ENCODE data around the gene MMP11.

Gene MMP11

DNA sequence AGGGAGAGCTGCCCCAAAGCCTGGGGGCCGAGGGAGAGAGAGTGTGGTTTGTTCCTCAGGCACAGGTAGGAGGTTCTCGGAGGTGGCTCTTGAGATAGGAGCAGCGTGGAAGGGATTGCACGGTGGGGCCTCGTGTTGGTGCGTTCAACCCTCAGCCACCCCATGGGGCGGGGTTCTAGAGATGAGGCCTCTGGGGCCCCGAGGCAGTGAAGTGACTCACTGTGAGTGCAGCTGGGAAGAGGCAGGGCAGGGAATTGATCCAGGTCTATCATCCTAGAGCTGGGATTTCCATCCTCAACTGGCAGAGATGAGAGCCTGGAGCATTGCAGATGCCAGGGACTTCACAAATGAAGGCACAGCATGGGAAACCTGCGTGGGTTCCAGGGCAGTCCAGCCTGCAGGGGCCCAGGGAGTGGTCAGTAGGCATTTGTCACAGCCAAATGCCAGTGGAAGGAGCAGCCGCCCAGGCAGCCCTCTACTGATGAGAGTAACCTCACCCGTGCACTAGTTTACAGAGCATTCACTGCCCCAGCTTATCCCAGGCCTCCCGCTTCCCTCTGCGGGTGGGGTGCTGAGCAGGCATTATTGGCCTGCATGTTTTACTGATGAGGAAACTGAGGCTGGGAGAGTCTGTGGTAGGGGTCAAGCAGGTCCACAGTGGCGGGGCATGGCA, 9.0 kb downstream of the MMP11 start:
- no peak for FAIRE-seq

DNA sequence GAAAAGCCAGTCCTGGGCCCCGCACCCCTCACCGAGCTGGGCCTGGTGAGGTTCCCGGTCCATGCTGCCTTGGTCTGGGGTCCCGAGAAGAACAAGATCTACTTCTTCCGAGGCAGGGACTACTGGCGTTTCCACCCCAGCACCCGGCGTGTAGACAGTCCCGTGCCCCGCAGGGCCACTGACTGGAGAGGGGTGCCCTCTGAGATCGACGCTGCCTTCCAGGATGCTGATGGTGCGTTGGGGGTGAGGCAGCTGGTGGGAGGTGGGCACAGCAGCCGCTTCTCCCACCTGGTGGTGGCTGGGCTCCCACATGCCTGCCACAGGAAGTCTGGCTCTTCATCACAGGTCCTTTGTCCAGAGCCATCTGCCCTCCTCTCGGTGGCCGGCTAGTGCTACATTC, 9.6 kb downstream of the MMP11 start:
- no peak for FAIRE-seq

DNA sequence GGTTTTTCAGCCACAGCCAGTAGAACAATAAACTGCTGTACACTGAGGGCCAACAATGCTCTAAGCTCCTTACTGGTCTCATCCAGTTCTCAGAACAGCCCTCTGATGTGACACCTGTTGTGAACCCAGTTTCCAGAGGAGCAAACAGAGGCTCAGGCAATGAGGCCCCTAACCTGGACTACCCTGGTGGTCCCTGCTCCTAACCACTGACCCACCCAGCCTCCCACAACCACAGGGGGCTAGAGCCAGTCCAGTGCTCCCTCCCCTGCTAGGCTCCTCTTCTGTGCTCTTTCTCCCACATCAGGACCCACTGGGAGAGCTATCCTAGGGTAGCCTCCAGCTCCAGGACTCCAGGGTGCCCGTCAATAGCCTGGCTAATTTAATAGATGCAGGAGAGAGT, 10.1 kb downstream of the MMP11 start:
- no peak for FAIRE-seq

- no peak for FAIRE-seq
Measured at GRCh38 chr22:23783265-23784150, 10.9 kb downstream of the MMP11 start.

- no peak for FAIRE-seq
Measured at GRCh38 chr22:23784215-23784732, 11.6 kb downstream of the MMP11 start.

DNA sequence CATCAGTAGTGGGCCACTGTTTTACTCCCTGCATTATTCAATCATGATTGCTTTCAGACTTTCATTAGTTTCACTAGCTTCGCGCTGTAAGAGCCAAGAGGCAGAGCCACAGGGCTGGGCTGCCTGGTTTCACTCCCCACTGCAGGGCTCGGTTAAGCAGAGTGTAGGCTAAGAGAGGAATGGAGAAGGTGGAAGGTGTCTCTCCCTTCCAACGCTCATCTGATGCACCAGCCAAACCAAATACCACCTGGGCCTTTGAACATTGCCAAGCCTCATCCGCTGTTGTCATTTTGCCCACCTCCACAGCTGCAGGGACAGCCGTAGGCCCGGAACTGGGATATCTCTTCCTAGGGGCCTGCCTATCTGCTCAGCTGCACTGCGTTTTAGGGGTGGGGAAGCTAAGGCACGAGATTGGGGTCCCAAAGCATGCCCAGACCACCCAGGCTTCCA, 13.6 kb downstream of the MMP11 start:
- FAIRE-seq: no peak

DNA sequence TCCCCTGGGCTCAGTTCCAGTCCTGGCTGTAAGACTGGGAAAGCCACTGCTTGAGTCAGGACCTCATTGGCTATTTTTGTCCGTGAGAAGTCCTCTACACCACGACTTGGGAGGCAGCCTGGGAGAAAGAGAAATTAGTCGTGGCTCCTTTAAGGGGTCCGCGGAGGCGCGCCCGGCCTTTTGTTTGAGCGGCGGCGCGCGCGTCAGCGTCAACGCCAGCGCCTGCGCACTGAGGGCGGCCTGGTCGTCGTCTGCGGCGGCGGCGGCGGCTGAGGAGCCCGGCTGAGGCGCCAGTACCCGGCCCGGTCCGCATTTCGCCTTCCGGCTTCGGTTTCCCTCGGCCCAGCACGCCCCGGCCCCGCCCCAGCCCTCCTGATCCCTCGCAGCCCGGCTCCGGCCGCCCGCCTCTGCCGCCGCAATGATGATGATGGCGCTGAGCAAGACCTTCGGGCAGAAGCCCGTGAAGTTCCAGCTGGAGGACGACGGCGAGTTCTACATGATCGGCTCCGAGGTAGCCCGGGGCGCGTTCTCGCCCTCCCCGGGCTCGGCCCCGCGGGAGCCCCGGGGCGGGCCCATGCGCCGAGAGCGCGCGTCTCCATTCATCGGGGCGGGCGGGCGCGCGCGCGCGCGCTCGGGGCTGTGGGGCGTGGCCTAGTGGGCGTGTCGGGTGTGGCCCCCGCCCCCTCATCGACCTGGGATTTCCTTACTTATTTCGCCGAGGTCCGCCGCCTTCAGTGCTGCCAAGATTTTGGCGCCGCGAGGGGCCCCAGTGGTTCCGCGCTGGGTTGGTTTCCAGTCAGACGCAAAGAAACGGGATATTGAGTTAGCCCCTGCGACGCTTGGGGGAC, 14.3 kb downstream of the MMP11 start, which contains the start of gene SMARCB1:
TSS of gene SMARCB1 (plus strand) at position 215 of the 848 bp plus-strand sequence. CDS start at position 419, 204 bp downstream.
- no peak for FAIRE-seq

DNA sequence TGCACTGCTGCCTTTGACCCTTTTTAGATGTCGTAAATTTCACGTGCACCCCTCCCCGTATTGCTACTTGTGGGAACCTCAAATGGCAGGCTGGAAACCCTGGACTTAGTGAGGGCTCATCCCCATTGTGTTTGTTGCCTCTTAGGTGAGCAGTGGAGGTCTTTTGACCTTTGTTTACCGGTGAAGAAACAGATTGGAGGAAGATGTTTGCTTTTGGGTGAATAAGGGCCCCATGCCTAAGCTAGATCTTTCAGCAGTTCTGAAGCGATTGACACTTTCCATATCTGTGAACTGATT, 14.9 kb downstream of the MMP11 start:
- no peak for FAIRE-seq

DNA sequence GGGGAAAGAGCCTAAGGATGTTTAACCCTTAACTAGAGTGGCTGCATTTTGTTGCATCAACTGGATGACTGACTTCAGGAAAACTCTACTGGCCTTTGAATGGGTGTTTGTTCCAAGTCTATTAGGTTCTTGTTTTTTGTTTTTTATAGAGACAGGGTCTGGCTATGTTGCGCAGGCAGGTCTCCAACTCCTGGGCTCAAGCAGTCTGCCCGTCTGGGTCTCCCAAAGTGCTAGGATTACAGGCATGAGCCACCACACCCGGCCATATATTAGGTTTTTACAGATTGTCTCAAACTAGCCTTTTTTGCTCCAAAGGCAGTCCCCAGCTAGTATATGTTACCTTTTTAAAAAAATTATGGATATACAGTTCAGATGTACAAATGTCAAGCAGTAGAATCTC, 15.3 kb downstream of the MMP11 start:
- no peak for FAIRE-seq

DNA sequence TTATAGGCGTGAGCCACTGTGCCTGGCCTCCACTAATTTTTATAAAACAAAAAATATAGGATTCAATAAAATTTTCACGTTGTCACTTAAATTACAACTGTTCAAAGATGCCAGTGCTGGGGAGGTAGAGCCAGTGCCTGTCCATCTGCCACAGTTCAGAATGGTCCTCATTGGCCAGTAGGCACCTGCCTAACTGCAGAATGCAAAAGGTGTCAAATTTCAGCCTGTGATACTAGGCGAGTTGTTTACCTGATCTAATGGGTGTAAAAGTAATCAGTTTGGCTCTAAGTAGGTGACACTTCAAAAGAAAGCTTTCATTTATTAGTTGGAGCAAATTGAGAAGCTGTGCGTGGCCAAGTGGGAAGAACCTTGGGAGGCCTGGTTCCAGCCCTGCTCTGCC, 16.5 kb downstream of the MMP11 start:
- no peak for FAIRE-seq

- FAIRE-seq: no peak
Measured at GRCh38 chr22:23789638-23790037, 17.0 kb downstream of the MMP11 start.

GRCh38 chr22:23790819-23791737, 18.4 kb downstream of the MMP11 start:
- peak; percentile 98 for FAIRE-seq

- FAIRE-seq: no peak
Measured at GRCh38 chr22:23791738-23792645, 19.3 kb downstream of the MMP11 start.

- FAIRE-seq: no peak
Measured at GRCh38 chr22:23793326-23793725, 20.7 kb downstream of the MMP11 start.

- peak; percentile 94 for FAIRE-seq
Measured at GRCh38 chr22:23796461-23796860, 23.8 kb downstream of the MMP11 start.

DNA sequence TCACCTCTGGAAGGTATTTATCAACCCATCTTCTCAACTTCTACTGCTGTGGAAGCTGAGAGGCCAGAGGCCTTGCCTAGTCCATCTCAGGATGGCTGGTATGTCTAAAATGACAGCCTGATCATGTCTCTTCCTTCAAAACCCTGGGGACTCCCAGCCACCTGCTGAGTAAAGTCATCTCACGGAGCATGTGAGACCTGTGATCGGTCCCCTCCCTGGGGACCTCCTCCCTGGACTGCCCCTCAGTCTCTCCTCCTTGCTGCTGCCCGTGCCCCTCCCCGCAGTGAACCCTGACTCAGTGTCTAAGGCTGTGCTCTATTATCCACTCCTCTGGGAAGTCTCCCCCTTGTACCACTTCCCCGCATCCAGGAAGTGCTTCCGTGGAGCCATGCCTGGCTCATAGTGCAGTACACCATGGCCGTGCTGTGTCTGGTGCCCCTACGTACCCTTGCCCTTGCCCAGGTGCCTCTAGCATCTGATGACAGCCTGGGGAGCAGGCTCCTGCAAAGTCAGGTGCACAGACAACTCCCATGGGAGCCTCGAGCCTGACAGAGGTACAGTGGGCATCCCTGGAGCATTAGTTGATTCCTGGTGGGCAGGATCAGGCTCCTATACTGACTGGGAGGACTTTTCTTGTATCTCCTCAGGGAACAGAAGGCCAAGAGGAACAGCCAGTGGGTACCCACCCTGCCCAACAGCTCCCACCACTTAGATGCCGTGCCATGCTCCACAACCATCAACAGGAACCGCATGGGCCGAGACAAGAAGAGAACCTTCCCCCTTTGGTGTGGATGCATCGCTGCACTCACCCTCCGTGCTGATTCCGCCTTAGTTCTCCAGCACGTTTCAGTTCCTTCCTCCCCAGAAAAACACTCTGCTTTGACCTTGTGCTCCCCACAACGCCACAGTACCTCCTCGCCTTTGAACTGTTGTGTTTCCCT, 27.9 kb downstream of the MMP11 start:
- no peak for FAIRE-seq

DNA sequence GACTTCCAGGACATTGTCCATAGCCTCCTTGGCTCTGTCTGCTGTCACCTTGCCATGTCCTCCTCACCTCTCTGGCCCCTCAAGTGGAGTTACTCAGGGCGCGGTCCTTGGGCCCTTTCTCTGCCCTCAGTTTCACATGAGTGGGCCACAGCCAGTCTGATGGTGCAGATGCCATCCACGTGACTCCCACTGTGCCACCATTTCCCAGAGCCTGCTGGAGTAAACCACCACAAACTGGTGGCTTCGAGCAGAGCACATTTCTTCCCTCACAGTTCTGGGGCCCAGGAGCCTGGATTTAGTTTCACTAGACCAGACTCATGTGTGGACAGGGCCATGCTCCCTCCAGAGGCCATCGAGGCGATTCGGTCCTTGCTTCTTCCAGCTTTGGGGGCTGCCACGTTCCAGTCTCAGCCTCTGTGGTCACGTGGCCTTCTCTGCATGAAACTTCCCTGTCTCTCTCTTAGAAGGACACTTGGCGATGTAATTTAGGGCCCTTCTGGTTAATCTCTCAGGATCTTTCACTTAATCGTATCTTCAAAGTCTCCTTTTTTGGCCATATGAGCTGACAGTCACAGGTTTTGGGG, 28.7 kb downstream of the MMP11 start:
- FAIRE-seq: no peak

GRCh38 chr22:23801886-23802377, 29.3 kb downstream of the MMP11 start:
- no peak for FAIRE-seq

Data from endometrium (tissue), 2 donors.